GM21367 (cell line): Measurements from ENCODE around the gene CASP8.
"Not testable (repeated sequence)": the region's sequence is repeated elsewhere in the genome, so short reads cannot be mapped to it uniquely, and the experiment has no call there.

Experiments used
- ATAC-seq: cut with Tn5 transposase; IDR thresholded peaks from one replicate; pipeline ENCODE4 v1.9.1; 2021; ENCODE audit not compliant: unreplicated experiment

CASP8 gene

GRCh38 chr2:201260302-201260800, at the start of gene CASP8:
TSS of gene CASP8 (plus strand) at chr2:201260536. CDS start at chr2:201266487, 5,951 bp downstream.
- no peak for ATAC-seq

- ATAC-seq, result no peak
These were observed 44.4 kb upstream of the CASP8 start for GRCh38 chr2:201215963-201216362.

- no peak for ATAC-seq
These were observed 43.4 kb upstream of the CASP8 start for GRCh38 chr2:201216918-201217317.

- ATAC-seq, result no peak
These were observed 41.6 kb upstream of the CASP8 start for GRCh38 chr2:201218780-201219179.

GRCh38 chr2:201219328-201220096, 40.8 kb upstream of the CASP8 start:
- ATAC-seq, result no peak

- ATAC-seq, result no peak
These were observed 40.2 kb upstream of the CASP8 start for GRCh38 chr2:201220102-201220570.

- ATAC-seq, result peak; percentile 97
These were observed 37.0 kb upstream of the CASP8 start for GRCh38 chr2:201223089-201224073.

- no peak for ATAC-seq
These were observed 31.9 kb upstream of the CASP8 start for GRCh38 chr2:201228271-201228911.

- no peak for ATAC-seq
These were observed 31.4 kb upstream of the CASP8 start for GRCh38 chr2:201228912-201229290.

GRCh38 chr2:201231781-201232466, 28.4 kb upstream of the CASP8 start:
- ATAC-seq, result no peak

- ATAC-seq, result no peak
These were observed 27.9 kb upstream of the CASP8 start for GRCh38 chr2:201232467-201232815.

- ATAC-seq, result peak; percentile 90
These were observed 27.0 kb upstream of the CASP8 start for GRCh38 chr2:201233192-201233811.

- no peak for ATAC-seq
These were observed 26.3 kb upstream of the CASP8 start for GRCh38 chr2:201233812-201234662.

GRCh38 chr2:201234663-201235135, 25.6 kb upstream of the CASP8 start:
- ATAC-seq, result no peak

GRCh38 chr2:201235860-201236811, 24.2 kb upstream of the CASP8 start:
- no peak for ATAC-seq

GRCh38 chr2:201237486-201238123, 22.7 kb upstream of the CASP8 start:
- ATAC-seq, result no peak

- not testable (repeated sequence) for ATAC-seq
These were observed 21.0 kb upstream of the CASP8 start for GRCh38 chr2:201239167-201239935.
